HEK293 (cell line): ENCODE measurements around the gene DOLK.

ENCODE experiments used
- ZBTB1 ChIP-seq: fragments of 450-650 bp; formaldehyde crosslinking; IDR thresholded peaks from 2 replicates; pipeline ENCODE4 v1.5.1; 2016; ENCODE audit warnings: missing biosample characterization, missing genetic modification characterization
- TF ChIP-seq, protein P1 (sequence below): fragments of 450-650 bp; formaldehyde crosslinking; IDR thresholded peaks from 2 replicates; pipeline ENCODE4 v1.5.1; 2016; ENCODE audit warnings: missing biosample characterization, missing genetic modification characterization

GRCh38 chr9:128899566-128900322 lies 47.7 kb downstream of the DOLK start:
- TF ChIP-seq, protein P1, sequence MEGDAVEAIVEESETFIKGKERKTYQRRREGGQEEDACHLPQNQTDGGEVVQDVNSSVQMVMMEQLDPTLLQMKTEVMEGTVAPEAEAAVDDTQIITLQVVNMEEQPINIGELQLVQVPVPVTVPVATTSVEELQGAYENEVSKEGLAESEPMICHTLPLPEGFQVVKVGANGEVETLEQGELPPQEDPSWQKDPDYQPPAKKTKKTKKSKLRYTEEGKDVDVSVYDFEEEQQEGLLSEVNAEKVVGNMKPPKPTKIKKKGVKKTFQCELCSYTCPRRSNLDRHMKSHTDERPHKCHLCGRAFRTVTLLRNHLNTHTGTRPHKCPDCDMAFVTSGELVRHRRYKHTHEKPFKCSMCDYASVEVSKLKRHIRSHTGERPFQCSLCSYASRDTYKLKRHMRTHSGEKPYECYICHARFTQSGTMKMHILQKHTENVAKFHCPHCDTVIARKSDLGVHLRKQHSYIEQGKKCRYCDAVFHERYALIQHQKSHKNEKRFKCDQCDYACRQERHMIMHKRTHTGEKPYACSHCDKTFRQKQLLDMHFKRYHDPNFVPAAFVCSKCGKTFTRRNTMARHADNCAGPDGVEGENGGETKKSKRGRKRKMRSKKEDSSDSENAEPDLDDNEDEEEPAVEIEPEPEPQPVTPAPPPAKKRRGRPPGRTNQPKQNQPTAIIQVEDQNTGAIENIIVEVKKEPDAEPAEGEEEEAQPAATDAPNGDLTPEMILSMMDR (tag by site-specific recombination), result no peak
- no peak for TF ChIP-seq ZBTB1 (tag by site-specific recombination)
